GM12892 (cell line): Measurements from ENCODE around the gene GAPT.

ENCODE experiments used
- POLR2A ChIP-seq: IDR thresholded peaks from 2 replicates; pipeline ENCODE4 v1.6.1; 2011; ENCODE audit warnings: low read depth, low read length, control low read depth
- POLR2AphosphoS5 ChIP-seq: IDR thresholded peaks from 2 replicates; pipeline ENCODE4 v1.6.1; 2011; ENCODE audit warnings: low read depth, low read length, control low read depth
- TAF1 ChIP-seq: IDR thresholded peaks from 2 replicates; pipeline ENCODE4 v1.6.1; 2011; ENCODE audit warnings: low read depth, mild to moderate bottlenecking, control low read depth, low read length, borderline replicate concordance

DNA sequence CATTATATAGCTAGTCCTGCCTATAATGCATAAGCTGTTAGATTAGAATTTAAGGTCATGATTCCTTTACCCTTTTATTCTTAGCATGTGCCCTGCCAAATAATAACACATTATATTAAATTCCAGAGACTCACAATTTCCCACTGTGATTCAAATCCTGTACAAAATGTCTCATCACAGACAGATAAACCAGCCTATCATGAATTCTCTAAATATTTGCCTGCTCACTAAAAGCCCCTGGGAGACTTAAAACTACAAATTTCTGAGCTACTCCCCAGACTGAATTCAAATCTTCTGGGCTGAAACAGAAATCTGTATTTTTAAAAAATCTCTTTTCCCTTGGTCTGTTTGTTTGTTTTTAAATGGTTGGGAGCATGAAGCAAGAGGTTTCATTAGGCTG is 32.7 kb downstream of the GAPT start:
- no peak for TF ChIP-seq TAF1
- TF ChIP-seq POLR2AphosphoS5: no peak
- TF ChIP-seq POLR2A: no peak
